Tibial artery (tissue), 4 donors: ENCODE data around the gene MTTP.
"Not testable (repeated sequence)": the region's sequence is repeated elsewhere in the genome, so short reads cannot be mapped to it uniquely, and the experiment has no call there.

Source experiments
- DNase-seq, 2 donors: peaks; one replicate each; pipeline ENCODE4 v3.0.0-alpha.2; 2019
- H3K27ac ChIP-seq, 2 donors: fragments of 200-600 bp; sonication (generic) in 1 of 2; 1 replicate in 1 of 2; 2 replicates in 1 of 2; pipeline ENCODE4 v1.5.1; 2018 to 2019; ENCODE audit warnings: mild to moderate bottlenecking in 1 of 2
- H3K27me3 ChIP-seq, 2 donors: fragments of 200-600 bp; sonication (generic) in 1 of 2; one replicate each; pipeline versions ENCODE4 v1.5.1 to v1.6.0; 2016 to 2019
- H3K36me3 ChIP-seq, 3 donors: fragments of 200-600 bp; sonication (generic) in 2 of 3; one replicate each; pipeline ENCODE4 v1.5.1; 2016 to 2019; ENCODE audit warnings: mild to moderate bottlenecking in 2 of 3
- H3K4me1 ChIP-seq, 4 donors: fragments of 200-600 bp; sonication (generic) in 2 of 4; 1 replicate in 3 of 4; 2 replicates in 1 of 4; pipeline ENCODE4 v1.5.1; 2016 to 2019
- H3K4me3 ChIP-seq, 2 donors: fragments of 200-600 bp; sonication (generic) in 1 of 2; 1 replicate in 1 of 2; 2 replicates in 1 of 2; pipeline ENCODE4 v1.5.1; 2018 to 2019; ENCODE audit warnings: mild to moderate bottlenecking in 2 of 2
- H3K9me3 ChIP-seq, 3 donors: fragments of 200-600 bp; sonication (generic) in 1 of 3; one replicate each; pipeline ENCODE4 v1.5.1; 2016 to 2019
- intact Hi-C: fragments of 100-400 bp; cut with DNase I; formaldehyde crosslinking; loops from one replicate; pipeline ENCODE4 v1.15.0; 2023; ENCODE audit warnings: low total_unique reads
- TF ChIP-seq, protein P1 (sequence below), 2 experiments: fragments of 200-600 bp in 1 of 2; fragments of 450-650 bp in 1 of 2; IDR thresholded peaks; one replicate each; pipeline ENCODE4 v1.5.1; 2017 to 2019; ENCODE audit warnings: antibody characterized with exemption in 2 of 2, mild to moderate bottlenecking in 1 of 2, moderate library complexity in 1 of 2

MTTP gene

DNA sequence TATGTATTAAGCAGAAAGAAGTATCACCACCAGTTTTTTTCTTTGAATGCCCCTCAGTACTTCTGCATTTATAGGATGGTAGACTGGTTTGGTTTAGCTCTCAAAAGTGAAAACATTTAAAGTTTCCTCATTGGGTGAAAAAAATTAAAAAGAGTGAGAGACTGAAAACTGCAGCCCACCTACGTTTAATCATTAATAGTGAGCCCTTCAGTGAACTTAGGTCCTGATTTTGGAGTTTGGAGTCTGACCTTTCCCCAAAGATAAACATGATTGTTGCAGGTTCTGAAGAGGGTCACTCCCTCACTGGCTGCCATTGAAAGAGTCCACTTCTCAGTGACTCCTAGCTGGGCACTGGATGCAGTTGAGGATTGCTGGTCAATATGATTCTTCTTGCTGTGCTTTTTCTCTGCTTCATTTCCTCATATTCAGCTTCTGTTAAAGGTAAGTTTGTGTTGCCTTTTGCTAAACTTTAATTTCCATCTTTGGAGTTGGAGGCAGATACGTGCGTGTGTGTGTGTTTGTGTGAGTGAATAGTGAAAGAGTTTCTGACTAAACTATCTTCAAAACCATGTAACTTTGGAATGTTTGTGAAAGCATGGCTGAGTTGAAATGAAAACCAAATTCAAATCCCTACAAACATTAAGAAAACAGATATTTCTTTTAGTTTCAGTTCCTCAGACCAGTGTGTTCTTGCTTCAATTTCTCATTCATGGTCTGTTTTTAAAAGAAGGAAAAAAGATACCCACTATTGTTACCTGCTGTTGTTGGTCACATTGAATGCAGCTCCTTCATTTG lies at the start of gene MTTP:
TSS of gene MTTP (plus strand) at position 295 of the 795 bp plus-strand sequence. CDS start at position 381, 86 bp downstream.
- TF ChIP-seq, protein P1, sequence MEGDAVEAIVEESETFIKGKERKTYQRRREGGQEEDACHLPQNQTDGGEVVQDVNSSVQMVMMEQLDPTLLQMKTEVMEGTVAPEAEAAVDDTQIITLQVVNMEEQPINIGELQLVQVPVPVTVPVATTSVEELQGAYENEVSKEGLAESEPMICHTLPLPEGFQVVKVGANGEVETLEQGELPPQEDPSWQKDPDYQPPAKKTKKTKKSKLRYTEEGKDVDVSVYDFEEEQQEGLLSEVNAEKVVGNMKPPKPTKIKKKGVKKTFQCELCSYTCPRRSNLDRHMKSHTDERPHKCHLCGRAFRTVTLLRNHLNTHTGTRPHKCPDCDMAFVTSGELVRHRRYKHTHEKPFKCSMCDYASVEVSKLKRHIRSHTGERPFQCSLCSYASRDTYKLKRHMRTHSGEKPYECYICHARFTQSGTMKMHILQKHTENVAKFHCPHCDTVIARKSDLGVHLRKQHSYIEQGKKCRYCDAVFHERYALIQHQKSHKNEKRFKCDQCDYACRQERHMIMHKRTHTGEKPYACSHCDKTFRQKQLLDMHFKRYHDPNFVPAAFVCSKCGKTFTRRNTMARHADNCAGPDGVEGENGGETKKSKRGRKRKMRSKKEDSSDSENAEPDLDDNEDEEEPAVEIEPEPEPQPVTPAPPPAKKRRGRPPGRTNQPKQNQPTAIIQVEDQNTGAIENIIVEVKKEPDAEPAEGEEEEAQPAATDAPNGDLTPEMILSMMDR (IDR thresholded peaks at IDR 0.05) = no peak
- Histone ChIP-seq H3K27me3 (no peaks in the 10 kb centered on the region), H3K4me1 (peaks cover 0 to 31% (median 0%) of the 10 kb centered on the region in 4 donors), H3K36me3 (no peaks in the 10 kb centered on the region), H3K9me3 (no peaks in the 10 kb centered on the region), H3K27ac (peak within 1 kb of the TSS; percentile 66 to 73), H3K4me3 (peak within 1 kb of the TSS; percentile 19 to 20)
- intact Hi-C loops = no loop called here
- DNase-seq = no peak

DNA sequence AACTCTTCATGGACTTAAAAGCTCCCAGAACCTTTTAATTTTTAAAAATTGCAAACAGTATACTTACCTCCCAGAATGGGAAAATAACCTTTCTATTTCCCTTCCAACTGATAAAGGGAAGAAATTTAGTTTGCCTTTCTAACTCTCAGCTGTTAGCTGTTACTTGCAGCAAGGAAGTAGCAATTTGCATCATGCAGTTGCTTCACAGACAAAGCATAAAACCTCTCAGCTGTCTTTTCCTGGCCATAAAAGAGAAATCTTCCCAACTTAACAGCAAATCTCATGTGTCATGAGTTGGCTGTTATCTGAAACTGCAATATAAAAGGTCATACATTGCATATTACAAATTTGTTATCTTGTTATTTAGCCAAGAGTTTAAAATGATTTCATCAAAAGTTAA lies 45.4 kb upstream of the MTTP start:
- H3K9me3 ChIP-seq = peaks cover 0 to 3% (median 0%) of the 10 kb centered on the region in 3 donors
- H3K4me1 ChIP-seq = no peaks in the 10 kb centered on the region
- no peak for DNase-seq
- intact Hi-C loops = no loop called here
- no peak overlapping the region for H3K27ac ChIP-seq
- H3K27me3 ChIP-seq = no peaks in the 10 kb centered on the region
- TF ChIP-seq, protein P1 (IDR thresholded peaks at IDR 0.05) = no peak
- no peak overlapping the region for H3K4me3 ChIP-seq
- H3K36me3 ChIP-seq = no peaks in the 10 kb centered on the region

DNA sequence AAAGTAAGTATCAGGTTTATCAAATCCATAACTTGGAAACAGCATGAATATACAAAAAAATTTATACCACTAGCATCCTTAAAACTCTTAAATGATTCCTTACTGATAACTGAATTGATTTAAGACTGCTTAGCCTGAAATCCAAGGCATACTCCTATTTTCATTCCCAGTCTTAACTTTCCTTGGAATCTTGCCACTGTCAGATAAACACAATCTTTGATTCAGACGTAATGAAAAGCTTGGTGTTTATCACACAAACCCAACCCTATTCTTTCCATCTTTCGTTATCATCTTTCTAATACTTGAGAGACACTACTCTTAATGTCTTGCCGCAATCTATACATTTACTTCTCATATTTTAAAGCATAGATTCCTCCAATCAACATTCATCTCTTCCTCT lies 44.7 kb upstream of the MTTP start:
- Histone ChIP-seq H3K9me3 (peaks cover 0 to 3% (median 0%) of the 10 kb centered on the region in 3 donors), H3K36me3 (no peaks in the 10 kb centered on the region), H3K4me3 (no peak overlapping the region), H3K4me1 (no peaks in the 10 kb centered on the region), H3K27ac (no peak overlapping the region), H3K27me3 (no peaks in the 10 kb centered on the region)
- intact Hi-C loops = no loop called here
- no peak for DNase-seq
- TF ChIP-seq, protein P1 (IDR thresholded peaks at IDR 0.05) = no peak

DNA sequence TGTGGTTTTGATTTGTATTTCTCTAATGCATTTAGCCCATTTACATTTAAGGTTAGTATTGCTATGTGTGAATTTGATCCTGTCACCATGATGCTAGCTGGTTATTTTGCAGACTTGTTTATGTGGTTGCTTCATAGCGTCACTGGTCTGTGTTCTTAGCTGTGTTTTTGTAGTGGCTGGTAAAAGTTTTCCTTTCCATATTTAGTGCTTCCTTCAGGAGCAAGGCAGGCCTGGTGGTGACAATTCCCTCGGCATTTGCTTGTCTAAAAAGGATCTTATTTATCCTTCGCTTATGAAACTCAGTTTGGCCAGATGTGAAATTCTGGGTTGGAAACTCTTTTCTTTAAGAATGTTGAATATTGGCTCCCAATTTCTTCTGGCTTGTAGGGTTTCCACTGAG lies 39.9 kb upstream of the MTTP start:
- not testable (repeated sequence) for H3K27ac ChIP-seq

DNA sequence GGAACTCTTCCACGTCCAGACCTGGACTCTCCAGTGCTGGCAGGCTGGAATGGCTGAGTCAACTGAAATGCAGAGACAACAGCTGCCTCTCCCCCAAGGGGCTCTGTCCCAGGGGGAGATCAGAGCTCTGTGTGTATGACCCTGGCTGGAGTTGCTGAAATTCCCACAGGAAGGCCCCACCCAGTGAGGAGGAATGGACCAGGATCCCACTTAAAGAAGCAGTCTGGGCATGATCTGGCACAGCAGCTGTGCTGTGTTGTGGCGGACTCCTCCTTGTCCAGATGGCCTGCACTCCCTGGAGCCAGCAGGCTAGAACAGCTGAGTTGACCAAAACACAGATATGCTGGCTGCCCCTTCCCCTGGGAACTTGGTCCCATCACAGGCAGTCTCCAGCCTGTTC lies 38.4 kb upstream of the MTTP start:
- H3K36me3 ChIP-seq = no peaks in the 10 kb centered on the region
- DNase-seq = no peak
- H3K9me3 ChIP-seq = peaks cover 0 to 3% (median 0%) of the 10 kb centered on the region in 3 donors
- H3K27ac ChIP-seq = no peak overlapping the region
- intact Hi-C loops = no loop called here
- H3K27me3 ChIP-seq = no peaks in the 10 kb centered on the region
- TF ChIP-seq, protein P1 (IDR thresholded peaks at IDR 0.05) = no peak
- H3K4me1 ChIP-seq = no peaks in the 10 kb centered on the region
- H3K4me3 ChIP-seq = no peak overlapping the region

More for the DNA sequence above, 39.9 kb upstream of the MTTP start:
- intact Hi-C loops, DNase-seq, H3K36me3 ChIP-seq, H3K4me3 ChIP-seq, H3K27me3 ChIP-seq, H3K9me3 ChIP-seq, H3K4me1 ChIP-seq: not testable (repeated sequence)

DNA sequence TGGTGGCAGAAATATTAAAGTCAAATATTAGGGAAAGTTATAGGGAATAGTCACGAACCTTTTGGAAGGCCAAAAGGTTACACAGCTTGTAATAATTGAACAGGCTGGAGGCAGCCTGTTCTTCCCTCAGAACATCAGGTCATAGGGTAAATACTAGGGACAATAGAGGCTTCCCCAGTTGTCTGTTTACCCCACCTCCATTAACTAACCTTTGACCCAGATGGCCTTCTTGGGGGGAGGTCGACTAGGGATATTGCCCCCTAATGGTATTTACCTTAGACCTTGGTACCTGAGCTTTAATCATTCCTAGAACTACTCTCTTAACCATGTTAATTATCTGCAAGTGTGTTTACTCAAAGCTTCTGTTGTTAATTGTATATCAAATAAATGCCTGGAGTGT lies 37.8 kb upstream of the MTTP start:
- H3K36me3 ChIP-seq = no peaks in the 10 kb centered on the region
- no peaks in the 10 kb centered on the region for H3K4me1 ChIP-seq
- no peak overlapping the region for H3K27ac ChIP-seq
- H3K4me3 ChIP-seq = no peak overlapping the region
- peaks cover 0 to 3% (median 0%) of the 10 kb centered on the region in 3 donors for H3K9me3 ChIP-seq
- intact Hi-C loops = no loop called here
- no peak for DNase-seq
- TF ChIP-seq, protein P1 (IDR thresholded peaks at IDR 0.05) = no peak
- H3K27me3 ChIP-seq = no peaks in the 10 kb centered on the region
